C4-2B (cell line): ENCODE measurements around the gene SMYD5.

ENCODE experiments used
- CTCF ChIP-seq: fragments of 450-650 bp; conservative IDR thresholded peaks from 2 replicates; pipeline ENCODE4 v1.5.1; 2017; ENCODE audit warnings: mild to moderate bottlenecking
- ZFX ChIP-seq: fragments of 450-650 bp; IDR thresholded peaks from 2 replicates; pipeline ENCODE4 v1.6.1; 2017

GRCh38 chr2:73227086-73227485 lies 13.0 kb downstream of the SMYD5 start:
- TF ChIP-seq CTCF (no peak), ZFX (no peak)
